NCI-H2029 treated with DMSO at 0.1 percent for 48 hours (cell line): ENCODE measurements around the gene BTLA.
"Not testable (repeated sequence)": the region's sequence is repeated elsewhere in the genome, so short reads cannot be mapped to it uniquely, and the experiment has no call there.

Source experiments
- DNase-seq: peaks from one replicate; lab custom pipeline; 2025; lab: John Stamatoyannopoulos, UW

The BTLA gene

DNA sequence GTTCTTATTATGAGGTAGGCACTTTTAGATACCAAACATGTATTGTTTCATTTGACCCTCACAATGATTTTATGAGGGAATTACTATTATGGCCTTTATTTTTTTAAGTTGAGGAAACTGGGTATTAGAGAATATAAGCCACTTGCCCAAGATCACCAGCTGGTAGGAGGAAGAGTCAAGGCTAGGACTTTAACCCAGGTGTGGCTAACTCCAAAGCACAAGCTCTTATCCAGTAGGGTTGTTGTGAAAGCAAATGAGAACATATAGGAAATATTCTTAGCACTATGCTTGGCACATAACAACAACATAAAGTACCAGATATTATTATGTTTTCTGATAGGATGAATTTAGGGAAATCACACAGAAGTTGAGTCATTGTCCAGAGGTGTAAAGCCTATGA lies 7.9 kb downstream of the BTLA start:
- DNase-seq = no peak

DNA sequence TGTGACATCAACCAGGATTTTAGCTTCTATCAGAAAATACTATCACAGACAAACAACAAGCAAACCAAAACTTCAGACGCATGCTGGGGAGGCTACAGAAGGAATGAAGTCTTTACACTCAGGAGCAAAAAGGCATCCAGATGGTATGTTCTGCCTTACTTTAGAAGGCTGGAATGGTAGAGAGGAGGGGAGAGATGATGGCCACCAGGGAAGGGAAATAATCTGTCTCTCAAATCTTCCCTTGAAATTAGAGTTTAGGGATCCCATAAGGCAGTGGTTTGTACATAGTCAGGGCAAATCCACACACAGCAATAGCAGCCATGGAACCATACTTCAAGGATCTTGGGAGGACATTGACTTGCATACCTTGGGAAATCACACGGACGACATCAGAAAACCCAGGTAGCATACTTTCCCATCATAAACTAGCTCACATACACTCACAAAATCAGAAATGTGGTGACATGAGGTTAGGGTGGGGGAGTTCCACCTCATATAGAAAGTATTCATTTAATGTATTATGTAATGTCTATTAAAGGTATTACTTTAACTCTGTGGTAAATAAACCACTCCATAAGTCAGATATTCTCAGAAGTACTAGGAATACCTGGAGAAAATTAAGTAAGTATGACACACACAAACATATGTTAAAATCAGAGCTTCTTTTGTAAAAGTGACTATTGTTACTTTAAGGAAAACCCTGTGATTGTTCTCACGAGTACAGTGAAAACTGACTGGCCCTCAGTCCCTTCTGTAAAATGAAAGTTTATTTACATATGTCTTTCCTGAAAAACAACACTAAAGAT lies 9.4 kb downstream of the BTLA start:
- DNase-seq = no peak

DNA sequence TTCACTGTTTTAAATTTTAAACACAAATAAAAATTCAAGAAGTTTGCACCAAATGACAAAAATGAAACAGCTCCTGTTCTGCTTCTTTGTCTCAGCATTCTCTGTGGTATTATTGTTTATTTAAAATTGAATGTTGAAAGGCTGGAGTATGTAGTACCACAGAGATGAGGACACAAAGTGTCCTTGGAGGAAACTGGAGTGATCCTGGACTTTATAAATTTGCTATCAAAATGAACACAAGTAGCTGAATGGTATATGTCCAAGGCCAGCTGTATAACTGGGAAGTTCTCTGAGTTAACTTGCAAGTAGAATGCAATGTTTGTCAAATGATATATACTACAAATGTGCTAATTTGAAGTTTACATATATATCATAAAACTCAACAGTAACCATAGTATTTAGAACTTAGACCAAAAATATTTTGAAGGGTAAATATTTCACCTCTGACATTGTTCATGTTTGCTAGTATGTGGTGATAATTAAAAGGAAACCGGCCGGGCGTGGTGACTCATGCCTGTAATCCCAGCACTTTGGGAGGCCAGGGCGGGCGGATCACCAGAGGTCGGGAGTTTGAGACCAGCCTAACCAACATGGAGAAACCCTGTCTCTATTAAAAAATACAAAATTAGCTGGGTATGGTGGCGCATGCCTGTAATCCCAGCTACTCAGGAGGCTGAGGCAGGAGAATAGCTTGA lies 12.3 kb downstream of the BTLA start:
- no peak for DNase-seq

DNA sequence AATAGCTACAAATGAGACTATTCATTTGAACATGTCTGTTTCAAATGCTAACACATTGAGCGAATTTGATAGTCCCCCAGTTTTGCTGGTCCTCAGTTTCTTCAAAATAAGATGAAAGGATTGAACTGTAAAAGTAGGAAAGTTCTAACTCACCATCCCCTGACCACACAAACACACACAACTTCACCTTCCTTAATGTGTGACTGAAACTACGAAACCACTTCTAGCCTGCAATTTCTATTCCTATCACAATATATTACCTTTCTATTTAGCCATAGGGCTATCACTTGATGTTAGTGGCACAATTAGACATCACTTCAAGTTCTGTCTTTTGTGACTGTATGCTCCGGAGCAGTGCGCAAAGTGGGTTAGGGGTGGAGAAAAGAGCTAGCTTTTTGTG lies 14.9 kb downstream of the BTLA start:
- DNase-seq = no peak

DNA sequence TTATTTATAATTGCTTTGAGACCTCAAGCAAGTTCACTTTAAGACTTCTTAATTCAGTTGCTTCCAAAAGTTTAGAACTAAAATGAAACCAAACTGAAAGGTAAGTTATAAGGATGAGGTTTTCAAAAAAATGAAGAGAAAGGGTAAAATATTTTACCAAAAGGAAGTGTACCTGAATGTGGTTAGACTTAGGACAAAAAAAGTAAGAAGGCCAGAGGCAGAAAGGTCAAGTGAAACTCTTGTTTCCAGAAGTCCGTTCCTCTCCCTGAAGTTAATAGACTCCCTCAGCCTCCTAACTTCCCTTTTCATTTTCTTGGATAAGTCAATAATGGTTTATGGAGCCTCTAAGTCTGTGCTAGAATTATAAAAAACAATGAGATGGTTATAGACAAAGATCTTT lies 16.6 kb downstream of the BTLA start:
- DNase-seq = no peak

DNA sequence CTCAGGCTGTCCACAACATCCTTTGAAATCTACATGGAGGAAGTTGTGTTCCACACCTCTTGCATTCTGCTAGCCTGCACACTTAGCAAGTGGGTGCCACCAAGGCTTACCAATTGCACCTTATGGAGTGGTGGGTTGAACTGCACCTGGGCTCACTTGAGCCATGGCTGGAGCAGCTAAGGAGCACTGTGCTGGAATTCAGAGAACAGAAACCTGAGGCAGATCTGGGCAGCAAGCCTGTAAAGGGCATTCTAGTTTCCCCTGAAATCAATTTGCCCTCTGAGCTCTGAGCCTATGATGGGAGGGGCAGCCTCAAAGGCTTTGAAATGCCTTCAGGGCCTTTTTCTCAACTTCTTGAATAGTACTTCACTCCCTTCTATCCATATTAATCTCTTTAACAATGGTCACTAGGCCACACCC lies 18.0 kb downstream of the BTLA start:
- DNase-seq = no peak

DNA sequence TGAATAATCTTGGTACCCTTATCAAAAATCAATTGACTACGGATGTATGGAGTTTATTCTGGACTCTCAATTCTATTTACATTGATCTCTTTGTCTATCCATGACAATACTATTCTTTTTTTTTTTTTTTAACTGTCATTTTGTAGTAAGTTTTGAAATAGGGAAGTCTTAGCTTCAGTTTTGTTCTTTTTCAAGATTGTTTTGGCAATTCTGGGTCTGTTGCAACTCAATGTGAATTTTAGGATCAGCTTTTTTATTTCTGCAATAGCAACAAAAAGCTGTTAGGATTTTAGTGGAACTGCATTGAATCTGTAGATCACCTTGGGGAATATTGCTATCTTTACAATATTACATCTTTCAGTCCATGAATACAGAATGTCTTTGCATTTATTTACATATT lies 21.4 kb downstream of the BTLA start:
- DNase-seq = no peak

DNA sequence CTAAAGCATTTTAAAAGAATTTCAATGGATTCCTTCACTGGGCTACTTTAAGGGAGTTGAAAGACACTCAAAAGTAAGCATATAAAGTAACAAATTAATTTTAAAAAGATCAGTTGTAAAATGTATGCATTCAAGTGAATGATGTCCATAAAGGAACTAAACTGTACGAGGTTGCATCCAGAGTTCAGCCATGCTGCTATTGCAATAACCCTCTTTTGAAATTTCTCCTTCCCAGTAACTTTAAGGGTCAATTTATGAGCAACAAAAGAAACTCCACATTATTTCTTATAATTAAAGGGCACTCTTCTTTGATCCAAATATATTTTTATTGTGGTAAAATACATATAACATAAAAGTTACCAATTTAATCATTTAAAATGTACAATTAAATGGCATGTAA lies 22.9 kb downstream of the BTLA start:
- DNase-seq = no peak

DNA sequence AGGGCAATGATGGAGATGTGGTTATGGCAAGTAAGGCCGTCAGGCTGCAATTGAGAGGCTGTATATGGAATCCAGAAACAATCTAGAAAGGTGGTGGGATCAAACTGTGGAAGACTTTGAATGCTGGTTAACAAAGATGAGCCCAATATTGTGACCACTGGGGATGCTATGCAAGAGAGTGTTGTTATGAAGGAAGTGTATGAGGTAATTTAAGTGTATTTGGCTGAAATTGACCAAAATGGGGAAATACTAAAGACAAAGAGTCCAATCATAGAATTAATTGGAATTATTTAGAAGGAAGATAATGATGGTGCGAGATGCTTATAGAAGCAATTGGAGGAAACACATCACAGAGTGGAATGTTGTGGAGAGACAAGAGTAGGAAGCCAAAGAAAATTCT lies 24.5 kb downstream of the BTLA start:
- DNase-seq = no peak

DNA sequence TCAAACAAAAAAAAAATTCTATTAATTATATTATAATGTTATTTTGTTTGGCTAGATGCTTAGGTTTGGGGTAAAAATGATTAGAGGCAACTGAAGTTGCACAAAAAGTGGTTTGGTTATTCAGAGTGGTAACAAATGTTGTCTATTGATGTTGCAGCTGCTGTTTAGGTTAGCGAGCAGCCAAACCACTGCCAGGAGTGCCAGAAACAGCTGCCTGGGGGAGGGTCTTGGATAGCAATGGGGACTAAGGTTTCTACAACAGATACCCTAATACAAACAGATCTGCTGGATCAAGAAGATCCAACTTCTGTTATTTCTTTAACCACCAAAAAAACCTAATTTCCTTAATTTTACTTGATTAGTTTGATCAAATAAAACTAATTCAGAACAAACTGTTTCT lies 26.6 kb downstream of the BTLA start:
- no peak for DNase-seq

DNA sequence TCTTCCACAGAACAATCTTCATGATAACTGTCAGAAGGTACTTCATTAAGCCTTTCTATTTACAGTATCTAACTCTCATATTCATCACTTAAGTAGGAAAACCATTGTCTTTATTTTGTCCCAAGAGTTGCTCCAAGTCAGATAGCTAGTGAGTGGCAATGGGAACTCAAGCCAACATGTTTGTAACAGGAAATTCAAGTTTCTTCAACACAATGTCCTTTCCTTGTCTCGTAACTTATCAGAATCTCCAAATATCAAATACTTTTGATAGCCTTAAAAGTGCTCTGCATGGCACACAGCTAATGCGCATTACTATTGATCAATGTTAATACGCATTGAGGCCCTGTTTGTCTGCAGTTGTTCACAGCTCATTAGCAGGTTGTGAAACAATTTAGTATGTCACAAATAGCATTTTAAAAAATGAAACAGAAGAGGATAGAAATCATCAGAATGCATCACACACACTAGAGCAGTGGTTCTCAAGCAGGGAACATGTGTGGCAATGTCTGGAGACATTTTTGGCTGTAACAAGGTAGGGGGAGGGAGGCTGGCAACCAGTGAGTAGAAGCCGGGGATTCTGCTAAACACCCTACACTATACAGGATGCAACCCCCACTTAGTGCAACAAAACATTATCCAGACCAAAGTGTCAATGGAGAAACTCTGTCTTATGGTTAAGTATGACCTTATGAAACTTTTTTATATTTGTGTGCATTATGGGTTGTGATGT lies 27.5 kb downstream of the BTLA start:
- DNase-seq = no peak

DNA sequence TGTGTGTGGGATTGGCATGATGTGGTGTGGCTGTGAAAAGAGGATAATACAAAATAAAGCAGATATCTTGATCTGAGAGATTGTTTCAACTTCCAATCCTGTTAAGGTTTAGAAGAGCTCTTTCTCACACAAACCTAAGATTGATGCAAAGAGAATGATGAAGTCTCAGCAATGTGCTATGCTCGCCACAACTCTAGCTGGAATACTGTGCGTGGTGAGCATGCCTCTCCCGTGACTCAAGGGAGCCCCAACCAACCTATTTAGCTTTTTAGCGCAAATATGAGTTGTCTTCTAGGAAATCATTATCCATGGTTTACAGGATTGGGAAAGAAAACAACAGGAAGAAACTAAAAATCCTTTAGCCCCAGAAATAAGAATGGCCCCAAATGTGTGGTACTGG lies 28.5 kb downstream of the BTLA start:
- DNase-seq = no peak

DNA sequence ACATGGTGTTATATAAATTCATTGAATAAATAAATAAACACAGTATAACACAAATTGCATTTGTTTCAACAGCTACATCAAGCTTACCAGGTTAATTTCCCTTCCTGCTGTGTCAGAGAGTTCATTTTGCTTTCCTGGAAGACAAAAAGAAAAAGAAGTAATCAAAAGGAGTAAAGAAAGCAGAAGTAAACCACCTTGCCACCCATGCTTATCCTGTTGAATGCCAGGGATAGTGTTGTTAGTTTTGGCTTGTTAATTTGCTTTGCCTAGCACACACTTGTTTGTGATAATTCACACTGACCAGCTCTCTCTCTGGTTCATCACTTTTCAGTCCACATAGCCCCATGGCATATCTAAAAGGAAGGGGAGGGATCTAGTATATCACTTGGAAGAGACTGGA lies 29.6 kb downstream of the BTLA start:
- DNase-seq = no peak

DNA sequence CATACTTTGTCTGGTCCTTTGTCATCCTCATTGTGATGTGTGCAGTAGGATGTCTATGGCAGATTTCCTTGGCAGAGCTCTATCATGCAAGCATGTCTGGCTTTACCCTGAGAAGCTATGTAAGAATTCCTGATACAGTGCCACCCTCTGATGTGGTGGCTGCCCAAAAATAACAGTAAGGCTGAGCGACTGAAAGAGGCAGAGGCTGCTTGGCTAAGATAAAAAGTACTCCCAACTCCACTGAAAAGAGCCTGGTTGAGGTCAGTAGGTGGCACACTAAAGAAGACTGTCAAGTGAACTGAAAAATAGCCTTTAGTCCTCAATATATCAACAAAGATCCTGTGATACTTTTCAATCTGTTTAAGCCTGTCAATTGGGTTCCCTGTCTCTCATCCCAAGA lies 31.7 kb downstream of the BTLA start:
- no peak for DNase-seq

DNA sequence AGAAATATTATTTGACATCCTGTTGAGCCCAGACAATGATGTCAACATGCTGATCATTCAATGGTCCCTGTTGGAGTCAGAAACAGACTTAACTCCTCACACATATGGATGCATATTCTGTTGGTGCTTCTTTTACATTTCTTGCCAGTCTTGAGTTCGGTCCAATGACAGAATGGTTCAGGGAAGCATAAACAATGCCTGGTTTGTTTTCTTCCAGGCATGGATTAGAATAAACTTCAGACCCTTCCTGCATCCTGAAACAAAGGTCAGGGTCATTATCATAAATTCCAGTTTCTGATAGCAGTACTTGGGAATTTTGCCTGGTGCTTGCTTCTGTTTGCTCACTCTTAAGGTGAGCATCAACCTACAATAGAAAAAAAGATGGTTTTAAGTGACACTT lies 33.3 kb downstream of the BTLA start:
- no peak for DNase-seq

DNA sequence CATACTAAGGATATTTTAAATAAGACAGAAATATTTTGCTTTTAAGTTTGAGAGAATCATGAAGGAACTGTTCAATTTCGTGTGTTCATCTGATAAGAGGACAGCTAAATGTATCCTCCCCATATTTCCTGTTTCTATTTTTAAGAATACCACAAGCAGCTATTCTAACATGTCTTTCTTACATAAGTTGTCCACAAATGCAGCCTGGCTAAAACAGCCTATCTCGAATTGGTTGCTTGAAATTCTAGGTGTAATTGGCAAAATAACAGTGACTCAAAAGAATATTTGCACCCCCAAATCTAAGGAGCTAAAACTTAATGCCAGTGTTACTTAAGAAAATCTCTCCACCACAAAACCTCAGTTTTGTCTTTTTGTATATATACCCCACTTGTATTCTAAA lies 35.0 kb downstream of the BTLA start:
- no peak for DNase-seq

DNA sequence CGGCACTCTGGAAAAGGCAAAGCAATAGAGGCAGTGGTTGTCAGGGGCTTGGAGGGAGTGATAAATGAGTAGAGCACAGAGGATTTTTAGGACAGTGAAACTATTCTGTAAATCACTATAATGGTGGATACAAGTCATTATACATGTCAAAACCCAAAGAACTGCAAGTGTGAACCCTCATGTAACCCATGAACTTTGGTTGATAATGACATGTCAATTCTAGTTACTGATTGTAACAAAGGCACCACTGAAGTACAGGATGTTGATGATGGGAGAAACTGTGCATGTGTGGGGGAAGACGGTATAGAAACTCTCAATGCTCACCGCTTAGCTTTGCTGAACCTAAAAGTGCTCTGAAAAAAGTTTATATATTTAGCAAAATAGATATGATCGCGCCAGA lies 36.0 kb downstream of the BTLA start:
- DNase-seq = no peak

DNA sequence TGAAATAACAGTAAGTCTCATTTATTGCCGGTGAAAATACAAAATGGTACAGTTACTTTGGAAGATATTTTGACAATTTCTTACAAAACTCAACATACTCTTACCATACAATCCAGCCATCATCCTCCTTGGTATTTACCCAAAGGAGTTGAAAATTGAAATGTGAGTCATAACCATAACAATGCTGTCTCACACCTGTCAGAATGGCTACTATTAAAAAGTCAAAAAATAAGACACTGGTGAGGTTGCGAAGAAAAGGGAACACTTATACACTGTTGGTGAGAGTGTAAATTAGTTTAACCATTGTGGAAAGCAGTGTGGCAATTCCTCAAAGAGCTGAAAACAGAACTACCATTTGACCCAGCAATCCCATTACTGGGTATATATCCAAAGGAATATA lies 37.5 kb downstream of the BTLA start:
- DNase-seq = not testable (repeated sequence)

DNA sequence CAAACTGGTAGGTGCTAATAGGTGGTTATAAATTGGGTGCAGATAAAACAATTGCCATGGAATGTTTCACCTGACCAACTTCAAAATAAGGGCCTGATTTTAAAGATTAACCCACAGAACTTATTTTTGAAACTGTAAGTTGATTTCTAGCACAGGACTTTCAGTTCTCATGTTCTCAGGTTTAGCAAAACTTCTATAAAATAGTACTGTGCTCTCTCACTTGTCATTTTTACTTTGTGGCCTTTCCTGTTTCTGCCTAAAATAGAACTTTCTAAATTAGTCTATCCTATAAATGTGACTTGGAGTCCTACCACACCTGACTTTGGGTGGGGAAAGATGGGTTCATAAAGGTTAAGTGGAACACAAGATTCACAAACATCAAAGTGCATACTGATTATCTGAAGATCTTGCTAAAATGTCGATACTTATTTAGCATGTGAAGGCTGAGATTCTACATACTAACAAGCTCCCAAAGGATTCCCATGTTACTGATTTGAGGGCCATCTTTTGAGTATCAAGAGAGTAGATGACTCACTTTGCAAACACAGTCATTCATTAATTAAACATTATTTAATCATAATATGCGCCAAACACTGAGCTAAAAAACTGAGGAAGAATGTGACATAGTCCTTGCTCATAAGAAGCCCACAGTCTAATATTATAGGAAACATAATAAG lies 38.6 kb downstream of the BTLA start:
- no peak for DNase-seq

DNA sequence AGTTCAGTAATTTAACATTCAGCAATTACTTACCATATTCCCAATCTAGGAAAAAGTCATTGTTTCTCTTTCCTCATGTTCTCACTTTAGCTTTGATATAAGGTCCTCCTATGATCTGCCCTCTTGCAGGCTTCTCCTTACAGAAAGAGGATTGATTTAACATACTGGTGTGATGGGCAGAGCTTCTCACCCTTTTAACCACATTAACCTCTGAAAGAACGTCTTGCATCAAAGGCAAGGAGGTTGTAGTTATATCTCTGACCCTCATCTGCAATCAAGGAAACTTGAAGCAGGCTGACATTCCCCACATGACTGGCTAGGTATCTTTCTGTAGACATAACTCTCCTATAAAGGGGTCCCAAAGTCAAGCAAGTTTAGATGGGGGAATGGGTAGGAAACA lies 39.5 kb downstream of the BTLA start:
- no peak for DNase-seq

DNA sequence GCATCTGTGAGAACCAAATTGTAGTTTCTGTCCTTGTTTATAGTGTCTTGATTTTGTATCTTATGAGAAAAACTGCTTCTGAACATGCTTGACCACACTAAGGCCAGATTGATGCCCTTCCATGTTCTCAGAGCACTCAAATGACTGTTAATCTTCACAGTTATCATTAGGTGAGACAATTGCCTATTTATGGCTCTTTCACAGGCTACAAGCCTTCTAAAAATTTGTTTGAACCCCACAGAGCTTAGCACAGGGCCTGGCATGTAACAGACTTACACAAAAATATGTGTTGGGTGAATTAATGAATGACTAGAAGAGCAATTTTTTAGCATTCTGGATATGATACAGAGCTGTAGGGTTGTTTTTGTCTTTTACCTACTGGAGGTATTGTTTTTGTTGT lies 43.1 kb downstream of the BTLA start:
- no peak for DNase-seq

DNA sequence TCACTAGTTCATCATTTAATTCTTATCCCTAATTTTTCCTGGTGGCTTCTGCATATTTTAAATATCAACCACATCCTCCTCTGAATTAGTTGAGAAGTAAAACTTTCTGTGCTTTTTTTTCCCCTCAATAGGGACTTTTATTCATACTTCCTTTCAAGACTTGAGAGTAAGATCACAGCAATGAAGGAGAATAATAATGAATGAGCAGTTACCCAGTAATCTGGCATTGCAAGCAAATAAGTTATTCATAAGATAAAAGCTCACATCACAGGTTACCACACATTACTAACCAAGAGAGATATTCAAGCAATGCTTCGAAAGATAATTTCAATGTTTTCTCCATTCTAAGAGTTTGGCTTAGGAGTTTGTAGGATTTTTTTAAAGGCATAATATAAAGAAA lies 50.3 kb downstream of the BTLA start:
- no peak for DNase-seq

DNA sequence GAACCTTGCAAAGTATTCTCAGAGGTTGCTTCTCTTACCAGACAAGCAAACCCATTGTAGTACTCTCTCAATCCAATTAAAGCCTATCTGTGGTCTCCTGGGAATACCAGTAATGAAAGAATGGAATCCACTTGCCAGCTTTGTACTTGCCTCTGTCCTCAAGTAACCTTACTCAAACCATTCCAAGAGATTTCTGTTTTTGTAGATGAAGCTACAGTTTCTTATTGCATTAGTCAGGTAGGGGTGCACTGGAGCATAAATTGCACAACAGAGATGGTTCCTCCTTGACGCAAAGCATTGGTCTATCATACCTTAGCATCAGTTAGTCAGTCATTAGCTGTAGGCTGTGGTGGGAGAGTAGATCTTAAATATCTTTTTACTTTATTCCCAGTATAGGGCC lies 52.9 kb downstream of the BTLA start:
- DNase-seq = no peak
